Lower lobe of right lung (tissue), 2 donors: ENCODE data around the gene CLTC. TPM values are rescaled to one million over a fixed set of nuclear protein-coding genes. Genes with fewer than 3 reads are reported as not detected.

Experiments
- ATAC-seq, 2 donors: fragments of 200-7000 bp; cut with Tn5 transposase; one replicate each; pipeline ENCODE4 v1.9.1; 2020 to 2022; ENCODE audit warnings: mild to moderate bottlenecking in 2 of 2, moderate library complexity in 2 of 2
- DNase-seq: peaks from one replicate; pipeline ENCODE4 v3.0.0-alpha.2; 2020
- H3K27ac ChIP-seq: fragments of 200-600 bp; one replicate; pipeline ENCODE4 v1.8.0; 2022
- H3K27me3 ChIP-seq: fragments of 200-600 bp; one replicate; pipeline ENCODE4 v1.8.0; 2022; ENCODE audit warnings: low read depth
- H3K36me3 ChIP-seq: fragments of 200-600 bp; one replicate; pipeline ENCODE4 v1.8.0; 2022; ENCODE audit warnings: mild to moderate bottlenecking
- H3K4me1 ChIP-seq: fragments of 200-600 bp; one replicate; pipeline ENCODE4 v1.8.0; 2022
- H3K4me3 ChIP-seq: fragments of 200-600 bp; one replicate; pipeline ENCODE4 v1.8.0; 2022; ENCODE audit warnings: mild to moderate bottlenecking
- H3K9me3 ChIP-seq: fragments of 200-600 bp; one replicate; pipeline ENCODE4 v1.8.0; 2022
- intact Hi-C: fragments of 100-400 bp; cut with DNase I; formaldehyde crosslinking; loops from one replicate; pipeline ENCODE4 v1.11.0; 2022
- total RNA-seq: library from RNA; stranded (reverse); fragmentation: NEBNext Ultra II Directional; extraction: Animal tissue kit (Norgen Biotek cat#: 25700); gene quantifications from one replicate; pipeline ENCODE4 v1.2.1, GENCODE V29; 2021
- TF ChIP-seq, protein P1 (sequence below): fragments of 200-600 bp; IDR thresholded peaks from one replicate; pipeline ENCODE4 v1.8.0; 2022; ENCODE audit warnings: antibody characterized with exemption, mild to moderate bottlenecking
- donor health status: DM: no; HTN: yes; CAD: no; lungs with severe emphysema.

CLTC gene
- total RNA-seq, 1 donor from 2014 or later, result 220 TPM

DNA sequence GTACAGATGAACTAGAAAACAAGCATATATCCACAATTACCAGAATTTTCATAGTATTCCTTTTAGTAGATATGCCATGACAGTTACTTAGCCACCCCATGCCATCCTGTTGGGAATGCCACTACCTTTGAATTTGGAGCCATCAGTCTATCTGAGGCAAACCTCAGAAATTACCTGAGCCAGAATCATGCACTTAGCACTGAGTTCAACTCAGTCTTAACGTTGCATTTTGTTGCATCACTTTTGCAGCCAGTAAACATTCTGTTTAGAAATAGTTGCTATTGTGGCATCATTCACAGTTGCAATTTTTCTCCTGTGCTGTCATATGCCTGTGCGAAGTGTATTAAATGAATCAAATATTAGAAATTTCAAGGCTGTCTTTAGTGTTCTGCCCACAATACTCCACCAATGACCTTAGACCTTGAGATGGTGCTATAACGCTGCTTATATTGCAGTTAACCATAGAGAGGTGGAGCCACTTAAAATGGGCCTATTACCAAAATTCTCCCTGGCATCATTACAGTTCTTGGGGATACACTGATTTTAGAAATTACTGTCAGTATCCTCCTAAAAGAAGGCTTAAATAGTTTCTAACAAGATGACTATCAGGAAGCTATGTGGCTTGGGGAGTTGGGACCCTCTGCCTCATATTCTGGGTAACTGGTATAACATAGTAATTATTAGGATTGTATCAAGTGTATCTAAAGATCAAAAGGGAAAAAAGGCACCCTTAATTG lies 76.4 kb downstream of the CLTC start:
- TF ChIP-seq, protein P1, sequence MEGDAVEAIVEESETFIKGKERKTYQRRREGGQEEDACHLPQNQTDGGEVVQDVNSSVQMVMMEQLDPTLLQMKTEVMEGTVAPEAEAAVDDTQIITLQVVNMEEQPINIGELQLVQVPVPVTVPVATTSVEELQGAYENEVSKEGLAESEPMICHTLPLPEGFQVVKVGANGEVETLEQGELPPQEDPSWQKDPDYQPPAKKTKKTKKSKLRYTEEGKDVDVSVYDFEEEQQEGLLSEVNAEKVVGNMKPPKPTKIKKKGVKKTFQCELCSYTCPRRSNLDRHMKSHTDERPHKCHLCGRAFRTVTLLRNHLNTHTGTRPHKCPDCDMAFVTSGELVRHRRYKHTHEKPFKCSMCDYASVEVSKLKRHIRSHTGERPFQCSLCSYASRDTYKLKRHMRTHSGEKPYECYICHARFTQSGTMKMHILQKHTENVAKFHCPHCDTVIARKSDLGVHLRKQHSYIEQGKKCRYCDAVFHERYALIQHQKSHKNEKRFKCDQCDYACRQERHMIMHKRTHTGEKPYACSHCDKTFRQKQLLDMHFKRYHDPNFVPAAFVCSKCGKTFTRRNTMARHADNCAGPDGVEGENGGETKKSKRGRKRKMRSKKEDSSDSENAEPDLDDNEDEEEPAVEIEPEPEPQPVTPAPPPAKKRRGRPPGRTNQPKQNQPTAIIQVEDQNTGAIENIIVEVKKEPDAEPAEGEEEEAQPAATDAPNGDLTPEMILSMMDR, result no peak
- H3K27me3 ChIP-seq, result no peaks in the 10 kb centered on the region
- ATAC-seq (no peak), DNase-seq (no peak)
- H3K9me3 ChIP-seq, result no peaks in the 10 kb centered on the region
- peaks cover 96% of the 10 kb centered on the region for H3K36me3 ChIP-seq
- no peak overlapping the region for H3K27ac ChIP-seq
- H3K4me3 ChIP-seq, result no peak overlapping the region
- peaks cover 3% of the 10 kb centered on the region for H3K4me1 ChIP-seq
- intact Hi-C loops, result no loop called here

- ATAC-seq, result no peak
- intact Hi-C loops, result no loop called here
Observed at GRCh38 chr17:59696682-59697277, 77.1 kb downstream of the CLTC start.

DNA sequence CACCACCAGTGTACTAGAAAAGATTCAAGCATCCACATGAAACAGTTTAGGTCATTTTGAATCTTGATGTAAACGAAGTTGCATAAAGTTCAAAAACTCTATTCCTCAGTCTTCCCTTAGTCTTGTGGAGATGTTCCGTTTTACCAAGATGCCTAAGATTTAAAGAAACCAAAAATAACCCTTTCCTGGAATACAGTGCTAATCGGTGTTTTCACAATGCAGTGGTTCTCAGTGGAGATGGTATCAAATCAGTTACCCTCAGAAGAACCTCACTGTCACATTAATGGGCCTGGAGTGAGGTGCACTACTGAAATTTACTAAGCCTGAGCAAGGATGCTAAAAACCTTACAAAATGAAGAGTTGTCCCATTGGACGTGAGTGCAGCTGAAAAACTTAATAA lies 78.4 kb downstream of the CLTC start:
- intact Hi-C loops, result no loop called here
- TF ChIP-seq, protein P1, result no peak
- no peak overlapping the region for H3K27ac ChIP-seq
- H3K36me3 ChIP-seq, result peaks cover 76% of the 10 kb centered on the region
- ATAC-seq, result no peak
- H3K9me3 ChIP-seq, result no peaks in the 10 kb centered on the region
- H3K4me3 ChIP-seq, result no peak overlapping the region
- DNase-seq, result no peak
- peaks cover 5% of the 10 kb centered on the region for H3K4me1 ChIP-seq
- H3K27me3 ChIP-seq, result no peaks in the 10 kb centered on the region

More at GRCh38 chr17:59696682-59697277, 77.1 kb downstream of the CLTC start:
- peaks cover 89% of the 10 kb centered on the region for H3K36me3 ChIP-seq
- no peak overlapping the region for H3K4me3 ChIP-seq
- no peak overlapping the region for H3K27ac ChIP-seq
- DNase-seq, result no peak
- H3K9me3 ChIP-seq, result no peaks in the 10 kb centered on the region
- TF ChIP-seq, protein P1, result no peak
- H3K4me1 ChIP-seq, result peaks cover 3% of the 10 kb centered on the region
- no peaks in the 10 kb centered on the region for H3K27me3 ChIP-seq

DNA sequence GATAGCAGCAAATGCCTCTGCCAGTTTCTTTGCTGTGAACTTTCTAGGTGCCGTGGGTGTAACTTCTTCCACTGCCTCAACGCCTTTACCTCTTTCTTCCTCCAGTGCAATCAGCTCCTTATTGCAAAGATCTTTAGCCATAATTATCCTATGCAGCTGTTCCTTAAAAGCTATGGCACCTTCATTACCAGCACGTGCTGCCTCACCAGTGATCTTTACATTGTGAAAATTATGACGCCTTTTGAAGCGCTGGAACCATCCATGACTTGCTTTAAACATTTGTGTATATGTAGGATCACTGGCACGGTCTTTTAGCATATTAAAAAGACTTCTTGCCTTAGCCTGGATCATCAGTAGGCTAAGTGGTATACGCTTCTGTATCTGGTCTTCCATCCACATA lies 79.5 kb downstream of the CLTC start:
- Histone ChIP-seq H3K4me1 (peaks cover 6% of the 10 kb centered on the region), H3K9me3 (no peaks in the 10 kb centered on the region), H3K27ac (no peak overlapping the region), H3K36me3 (peaks cover 65% of the 10 kb centered on the region), H3K4me3 (no peak overlapping the region), H3K27me3 (no peaks in the 10 kb centered on the region)
- intact Hi-C loops, result no loop called here
- ATAC-seq (no peak), DNase-seq (no peak)
- TF ChIP-seq, protein P1, result no peak

DNA sequence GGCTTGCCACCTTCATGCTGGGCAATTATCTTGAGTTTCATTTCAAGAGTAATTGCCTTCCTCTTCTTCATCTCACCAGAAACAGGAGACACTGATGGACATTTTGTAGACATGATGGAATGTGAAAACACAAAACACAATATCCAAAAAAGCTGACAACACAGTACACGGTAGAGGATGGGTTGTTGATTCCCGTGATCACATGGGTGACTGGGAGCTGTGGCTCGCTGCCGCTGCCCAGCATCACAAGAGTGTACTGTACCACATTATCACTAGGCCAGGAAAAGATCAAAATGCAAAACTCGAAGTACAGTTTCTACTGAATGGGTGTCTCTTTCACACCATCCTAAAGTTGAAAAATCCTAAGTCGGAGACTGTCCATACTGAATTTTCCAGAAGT lies 80.1 kb downstream of the CLTC start:
- Histone ChIP-seq H3K27ac (no peak overlapping the region), H3K27me3 (no peaks in the 10 kb centered on the region), H3K36me3 (peaks cover 59% of the 10 kb centered on the region), H3K4me3 (no peak overlapping the region), H3K4me1 (peaks cover 6% of the 10 kb centered on the region), H3K9me3 (no peaks in the 10 kb centered on the region)
- intact Hi-C loops, result no loop called here
- no peak for ATAC-seq
- TF ChIP-seq, protein P1, result no peak
- DNase-seq, result no peak
